Stimulated activated CD4-positive, alpha-beta T cell treated with anti-CD3 and anti-CD28 coated beads, Interleukin-12 subunit alpha, Interleukin-12 subunit beta, amount 100 ng/mL, for 24 hours (primary cell): ENCODE measurements around the gene SRSF9.
A peak's percentile ranks its signal among the peaks of the same experiment; 100 is the strongest.

Experiments used
- DNase-seq, 2 experiments: peaks; one replicate each; pipeline ENCODE4 v3.0.0-alpha.2; 2020; ENCODE audit warnings: low read depth in 2 of 2

The SRSF9 gene

DNA sequence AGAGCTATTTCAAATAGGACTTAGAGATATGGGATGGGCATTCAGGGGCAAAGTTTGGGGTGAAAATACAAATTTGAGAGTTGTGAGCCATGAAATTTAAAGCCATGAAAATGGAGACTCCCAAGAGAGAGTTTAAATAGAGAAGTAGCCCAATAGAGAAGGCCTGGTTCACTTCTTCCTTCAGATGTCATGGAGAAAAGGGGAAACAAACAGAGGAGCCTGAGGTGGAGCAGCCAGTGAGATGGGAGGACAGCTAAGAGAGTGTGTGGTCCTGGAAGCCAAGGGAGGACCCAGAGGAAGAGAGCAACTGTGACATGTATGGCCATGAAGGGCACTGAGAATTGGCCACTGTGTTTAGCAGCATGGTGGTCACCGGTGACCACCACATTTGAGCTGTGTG is 14.1 kb upstream of the SRSF9 start:
- no peak for DNase-seq

DNA sequence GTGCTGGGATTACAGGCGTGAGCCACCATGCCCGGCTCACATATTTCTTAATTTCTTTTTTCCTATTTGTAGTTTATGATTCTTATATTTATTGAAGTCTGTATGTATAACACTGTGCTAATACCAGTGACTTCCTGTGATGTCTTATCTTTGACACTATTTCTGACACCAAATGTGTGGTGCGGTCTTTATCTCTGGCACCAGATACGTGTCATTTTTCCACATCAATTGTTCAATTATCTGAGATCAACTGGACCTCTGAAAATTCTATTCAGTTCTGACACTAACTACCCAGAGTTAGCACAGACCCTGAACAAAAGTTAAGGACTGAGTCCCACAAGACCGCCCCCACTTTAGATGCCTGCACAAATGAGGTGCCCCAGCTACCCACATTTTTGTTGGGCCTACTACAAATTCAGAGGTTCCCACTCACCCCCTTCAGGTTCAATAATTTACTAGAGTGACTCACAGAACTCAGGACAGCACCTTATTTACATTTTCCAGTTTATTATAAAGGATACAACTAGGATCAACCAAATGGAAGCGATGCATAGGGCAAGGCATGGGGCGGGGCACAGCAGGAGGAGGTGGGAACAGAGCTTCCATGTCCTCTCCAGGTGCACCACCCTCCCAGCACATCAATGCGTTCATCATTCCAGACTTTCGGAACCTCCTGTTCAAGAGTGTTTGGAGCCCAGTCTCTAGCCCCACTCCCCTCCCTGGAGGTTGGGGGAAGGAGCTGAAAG is 11.6 kb upstream of the SRSF9 start:
- DNase-seq: no peak

DNA sequence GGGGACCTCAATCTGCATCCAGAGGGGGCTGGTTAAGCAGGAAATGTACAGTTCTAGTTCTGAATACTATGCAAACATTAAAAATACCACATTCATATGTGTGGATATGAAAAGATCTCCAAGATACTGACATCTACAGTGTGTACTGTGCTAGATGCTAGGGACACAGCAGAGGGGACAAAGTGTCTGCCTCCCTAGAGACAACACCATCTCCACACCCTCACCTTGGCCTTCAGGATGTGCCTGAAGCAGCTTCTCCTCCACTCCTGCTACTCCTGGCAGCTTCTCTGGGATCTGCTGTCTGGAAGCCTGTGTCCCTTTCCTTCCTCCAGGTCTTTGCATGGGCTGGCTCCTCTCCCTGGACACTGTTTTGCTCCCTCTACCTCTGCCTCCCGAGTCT is 10.7 kb upstream of the SRSF9 start:
- no peak for DNase-seq

GRCh38 chr12:120479458-120479857 is 9.9 kb upstream of the SRSF9 start:
- no peak for DNase-seq

- DNase-seq: no peak
Observed at GRCh38 chr12:120475643-120476042, 6.1 kb upstream of the SRSF9 start.

- DNase-seq: no peak
Observed at GRCh38 chr12:120474616-120474960, 5.0 kb upstream of the SRSF9 start.

DNA sequence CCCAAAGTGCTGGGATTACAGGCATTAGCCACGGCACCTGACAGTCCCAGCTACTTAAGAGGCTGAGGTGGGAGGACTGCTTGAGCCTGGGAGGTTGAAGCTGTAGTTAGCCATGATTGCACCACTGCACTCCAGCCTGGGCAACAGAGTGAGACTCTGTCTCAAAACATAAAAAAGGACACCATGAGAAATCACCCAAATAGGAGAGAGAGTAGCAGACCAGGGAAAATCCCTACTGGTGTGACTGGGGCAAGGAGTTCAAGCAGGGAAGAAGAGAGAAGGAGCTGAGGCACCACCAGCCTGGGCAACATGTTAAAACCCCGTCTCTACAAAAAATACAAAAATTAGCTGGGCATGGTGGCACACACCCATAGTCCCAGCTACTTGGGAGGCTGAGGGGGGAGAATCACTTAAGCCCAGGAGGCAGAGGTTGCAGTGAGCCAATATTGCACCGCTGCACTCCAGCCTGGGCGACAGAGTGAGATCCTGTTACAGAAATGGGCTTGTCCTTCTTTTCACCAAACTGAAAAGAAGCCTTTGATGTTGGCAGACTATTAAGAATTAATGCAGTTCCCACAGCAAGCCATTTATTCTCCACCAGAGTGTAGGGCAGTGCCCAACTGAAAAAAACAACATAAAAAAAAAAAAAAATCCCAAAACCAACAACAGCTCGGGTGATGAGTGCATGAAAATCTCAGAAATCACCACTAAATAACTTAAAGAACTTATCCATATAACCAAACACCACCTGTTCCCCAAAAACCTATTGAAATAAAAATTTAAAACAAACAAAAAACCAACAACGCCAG is 4.5 kb upstream of the SRSF9 start:
- no peak for DNase-seq

- DNase-seq: no peak
Observed at GRCh38 chr12:120472521-120472920, 3.0 kb upstream of the SRSF9 start.

- DNase-seq: no peak
Observed at GRCh38 chr12:120470150-120470784, 719 bp upstream of the SRSF9 start.

DNA sequence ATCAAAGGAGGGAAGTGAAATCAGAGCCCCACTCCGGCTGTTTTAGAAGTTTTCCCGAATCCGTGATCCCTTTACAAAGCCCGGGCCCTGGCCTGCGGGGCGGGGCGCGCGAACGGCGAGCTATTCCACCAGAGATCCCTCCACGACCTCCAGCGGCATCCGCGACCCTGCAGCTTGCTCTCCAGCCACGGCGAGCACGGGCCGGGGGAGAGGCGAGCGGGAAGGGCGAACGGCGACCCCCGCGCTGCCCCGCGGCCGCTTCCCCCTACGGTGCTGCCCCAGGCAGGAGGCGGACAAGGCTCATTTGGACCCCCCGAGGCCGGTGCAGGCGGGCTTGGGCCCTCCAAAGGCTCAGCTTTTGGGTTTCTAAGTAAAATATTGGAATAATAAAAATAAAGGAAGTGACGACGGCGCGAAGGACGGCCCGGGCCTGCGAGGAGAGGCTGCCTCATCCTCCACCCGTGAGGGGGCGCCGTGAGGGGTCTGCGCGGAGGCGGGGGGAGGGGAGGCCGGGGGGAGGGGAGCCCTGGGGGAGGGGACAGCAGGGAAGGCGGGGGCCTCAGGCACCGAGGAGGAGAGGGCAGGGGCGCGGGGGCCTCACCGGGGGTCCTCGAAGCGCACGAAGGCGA is 613 bp downstream of the SRSF9 start:
- DNase-seq: peak in 1 of 2 experiments; percentile 28

DNA sequence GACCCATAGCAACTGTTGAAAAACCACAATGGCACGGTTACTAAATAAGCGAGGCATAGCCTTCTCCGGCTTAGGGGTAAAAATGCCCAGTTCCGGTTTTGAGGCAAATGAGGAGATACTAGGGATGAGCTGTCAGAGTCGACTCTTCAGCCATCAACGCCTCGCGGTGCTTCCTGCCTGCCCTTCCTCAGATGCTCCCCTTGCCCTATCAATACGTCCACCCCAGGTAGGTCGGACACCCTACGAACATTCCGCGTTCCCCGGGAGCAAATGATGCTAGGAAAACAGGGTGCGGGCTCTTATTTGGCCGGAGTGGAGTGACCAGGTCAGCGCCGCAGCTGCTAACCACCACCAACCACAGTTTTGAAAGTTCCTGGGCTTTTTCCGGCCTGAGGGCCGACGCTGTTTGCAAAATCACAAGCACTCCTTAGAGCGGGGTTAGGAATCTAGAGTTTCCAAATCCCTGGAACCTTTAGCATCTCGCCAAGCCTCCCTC is 1.2 kb downstream of the SRSF9 start:
- DNase-seq: no peak

DNA sequence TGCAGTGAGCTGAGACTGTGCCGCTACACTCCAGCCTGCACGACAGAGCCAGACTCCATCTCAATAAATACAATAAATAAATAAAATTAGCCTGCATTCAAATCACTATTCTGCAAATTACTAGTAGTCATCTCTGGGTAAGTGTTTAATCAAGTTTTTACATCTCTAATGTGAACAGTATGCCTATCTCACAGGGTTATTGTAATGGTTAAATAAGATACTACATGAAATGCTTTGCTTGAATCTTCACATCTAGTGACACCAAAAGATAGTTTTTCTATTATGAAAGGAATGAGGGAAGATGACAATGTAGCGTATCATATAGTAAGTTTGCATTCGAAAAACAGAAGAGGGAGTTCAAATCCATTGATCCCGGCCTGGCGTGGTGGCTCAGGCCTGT is 2.1 kb downstream of the SRSF9 start:
- DNase-seq: no peak

DNA sequence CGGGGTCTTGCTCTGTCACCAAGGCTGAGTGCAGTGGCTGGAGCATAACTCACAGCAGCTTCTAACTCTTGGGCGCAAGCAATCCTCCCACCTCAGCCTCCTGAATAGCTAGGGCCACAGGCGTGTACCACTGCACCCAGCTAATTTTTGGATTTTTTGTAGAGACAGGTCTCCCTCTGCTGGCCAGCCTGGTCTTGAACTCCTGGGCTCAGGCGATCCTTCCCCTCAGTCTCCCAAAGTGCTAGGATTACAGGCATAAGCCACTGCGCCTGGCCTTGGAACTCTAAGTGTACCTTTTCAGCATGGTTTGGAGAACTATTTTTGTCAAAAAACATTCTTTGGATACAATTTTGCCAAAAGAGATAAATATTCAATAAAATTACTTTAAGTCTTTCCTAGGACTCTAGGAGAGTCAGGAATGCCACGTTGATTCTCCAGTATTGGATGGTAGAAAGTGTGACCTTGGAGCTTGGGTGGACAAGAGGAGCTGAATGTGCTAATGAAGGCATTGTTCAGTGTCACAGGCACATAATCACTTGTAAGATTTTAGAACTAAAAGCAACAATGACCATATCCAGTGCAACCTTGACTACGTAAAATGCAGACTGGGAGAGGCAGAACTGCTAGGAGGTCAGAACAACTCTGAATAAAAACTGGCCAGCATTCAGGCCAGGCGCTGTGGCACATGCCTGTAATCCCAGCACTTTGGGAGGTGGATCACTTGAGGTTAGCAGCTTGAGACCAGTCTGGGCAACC is 2.8 kb downstream of the SRSF9 start:
- peak in 1 of 2 experiments; percentile 24 for DNase-seq

GRCh38 chr12:120465756-120466155 is 3.8 kb downstream of the SRSF9 start:
- DNase-seq: no peak

DNA sequence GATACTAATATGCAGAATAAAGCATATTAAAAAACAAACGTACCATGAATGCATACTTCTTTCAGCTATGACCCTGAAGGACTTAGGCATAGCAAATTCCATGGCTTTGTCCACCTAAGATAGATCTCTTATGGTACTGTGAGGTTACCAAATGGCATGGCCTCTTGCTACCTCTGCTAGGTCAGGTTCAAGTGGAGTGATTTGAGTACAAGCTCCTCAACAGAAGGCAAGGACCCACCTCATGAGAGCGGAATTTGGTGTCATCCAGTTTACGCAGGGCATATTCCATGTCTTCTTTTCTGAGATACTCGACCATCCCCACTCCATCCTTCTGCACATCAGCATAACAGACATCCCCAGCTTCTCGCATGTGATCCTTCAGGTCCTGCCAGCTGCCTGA is 5.8 kb downstream of the SRSF9 start:
- DNase-seq: no peak

- DNase-seq: no peak
Observed at GRCh38 chr12:120462099-120462640, 7.4 kb downstream of the SRSF9 start.

GRCh38 chr12:120460157-120460556 is 9.4 kb downstream of the SRSF9 start:
- no peak for DNase-seq

GRCh38 chr12:120457133-120457532 is 12.4 kb downstream of the SRSF9 start:
- no peak for DNase-seq

DNA sequence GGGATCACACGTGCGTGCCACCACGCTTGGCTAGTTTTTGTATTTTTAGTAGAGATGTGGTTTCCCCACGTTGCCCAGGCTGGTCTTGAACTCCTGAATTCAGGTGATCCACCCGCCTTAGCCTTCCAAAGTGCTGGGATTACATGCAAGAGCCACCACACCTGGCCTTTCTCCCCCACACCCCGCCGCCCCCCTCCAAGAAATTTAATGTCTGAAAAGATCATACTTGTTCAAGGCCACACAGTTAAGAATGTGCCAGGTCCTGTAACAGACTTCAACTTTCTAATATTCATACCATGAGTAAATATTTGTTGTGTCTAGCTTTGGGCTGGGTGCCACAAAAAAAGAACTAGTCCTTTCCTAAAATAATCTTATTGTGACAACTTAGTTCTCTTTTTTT is 14.2 kb downstream of the SRSF9 start:
- no peak for DNase-seq

GRCh38 chr12:120453977-120454376 is 15.6 kb downstream of the SRSF9 start:
- no peak for DNase-seq

- DNase-seq: no peak
Observed at GRCh38 chr12:120453060-120453750, 16.3 kb downstream of the SRSF9 start.
